HEK293 (cell line): Measurements from ENCODE around the gene NME5.

Experiments used
- FEZF1 ChIP-seq: fragments of 450-650 bp; formaldehyde crosslinking; IDR thresholded peaks from 2 replicates; pipeline ENCODE4 v1.5.1; 2016; ENCODE audit warnings: missing biosample characterization, missing genetic modification characterization
- GFI1B ChIP-seq: fragments of 450-650 bp; formaldehyde crosslinking; IDR thresholded peaks from 2 replicates; pipeline ENCODE4 v1.5.1; 2016; ENCODE audit warnings: missing biosample characterization, missing genetic modification characterization
- HOXD13 ChIP-seq: sonication (generic); formaldehyde crosslinking; IDR thresholded peaks from 2 replicates; pipeline ENCODE4 v1.8.0; 2022; ENCODE audit warnings: missing genetic modification reagents, borderline replicate concordance
- KLF10 ChIP-seq: fragments of 450-650 bp; IDR thresholded peaks from 2 replicates; pipeline ENCODE4 v1.5.1; 2018; ENCODE audit warnings: missing biosample characterization, mild to moderate bottlenecking, missing genetic modification characterization
- KLF8 ChIP-seq: fragments of 450-650 bp; formaldehyde crosslinking; IDR thresholded peaks from 2 replicates; pipeline ENCODE4 v1.5.1; 2016; ENCODE audit warnings: missing biosample characterization, missing genetic modification characterization
- SP7 ChIP-seq: fragments of 450-650 bp; formaldehyde crosslinking; IDR thresholded peaks from 2 replicates; pipeline ENCODE4 v1.5.1; 2016; ENCODE audit warnings: missing biosample characterization, missing genetic modification characterization
- TCF7L2 ChIP-seq: IDR thresholded peaks from 2 replicates; pipeline ENCODE4 v1.6.1; 2011; ENCODE audit warnings: low read depth, mild to moderate bottlenecking, inconsistent platforms, low read length, moderate library complexity, borderline replicate concordance
- TRIM28 ChIP-seq: IDR thresholded peaks from 2 replicates; pipeline ENCODE4 v1.6.1; 2011; ENCODE audit warnings: low read length, control low read depth, borderline replicate concordance
- ZBTB1 ChIP-seq: fragments of 450-650 bp; formaldehyde crosslinking; IDR thresholded peaks from 2 replicates; pipeline ENCODE4 v1.5.1; 2016; ENCODE audit warnings: missing biosample characterization, missing genetic modification characterization
- ZBTB17 ChIP-seq: fragments of 450-650 bp; formaldehyde crosslinking; IDR thresholded peaks from 2 replicates; pipeline ENCODE4 v1.5.1; 2016; ENCODE audit warnings: missing biosample characterization, missing genetic modification characterization
- ZNF221 ChIP-seq: fragments of 450-650 bp; formaldehyde crosslinking; IDR thresholded peaks from 2 replicates; pipeline ENCODE4 v1.5.1; 2017; ENCODE audit warnings: missing biosample characterization, missing genetic modification characterization, borderline replicate concordance
- ZNF292 ChIP-seq: fragments of 450-650 bp; formaldehyde crosslinking; IDR thresholded peaks from 2 replicates; pipeline ENCODE4 v1.5.1; 2016; ENCODE audit warnings: low read depth, missing biosample characterization, missing genetic modification characterization, borderline replicate concordance
- ZNF341 ChIP-seq: fragments of 450-650 bp; formaldehyde crosslinking; IDR thresholded peaks from 2 replicates; pipeline ENCODE4; 2016; ENCODE audit warnings: low read depth, missing biosample characterization, missing genetic modification characterization
- ZNF48 ChIP-seq: fragments of 450-650 bp; formaldehyde crosslinking; IDR thresholded peaks from 2 replicates; pipeline ENCODE4 v1.5.1; 2016; ENCODE audit warnings: missing biosample characterization, missing genetic modification characterization
- ZNF510 ChIP-seq: fragments of 450-650 bp; formaldehyde crosslinking; IDR thresholded peaks from 2 replicates; pipeline ENCODE4 v1.5.1; 2018; ENCODE audit warnings: mild to moderate bottlenecking, missing genetic modification characterization, missing biosample characterization; ENCODE audit not compliant: insufficient replicate concordance
- ZNF530 ChIP-seq: fragments of 450-650 bp; formaldehyde crosslinking; IDR thresholded peaks from 2 replicates; pipeline ENCODE4 v1.5.1; 2016; ENCODE audit warnings: low read depth, missing biosample characterization, missing genetic modification characterization
- ZNF585B ChIP-seq: fragments of 450-650 bp; formaldehyde crosslinking; IDR thresholded peaks from 2 replicates; pipeline ENCODE4 v1.5.1; 2016; ENCODE audit warnings: missing biosample characterization, missing genetic modification characterization
- ZNF658 ChIP-seq: fragments of 450-650 bp; formaldehyde crosslinking; IDR thresholded peaks from 2 replicates; pipeline ENCODE4; 2016; ENCODE audit warnings: missing biosample characterization, missing genetic modification characterization
- ZNF707 ChIP-seq: fragments of 450-650 bp; formaldehyde crosslinking; IDR thresholded peaks from 2 replicates; pipeline ENCODE4 v1.5.1; 2016; ENCODE audit warnings: missing biosample characterization, missing genetic modification characterization
- ZNF747 ChIP-seq: fragments of 450-650 bp; formaldehyde crosslinking; IDR thresholded peaks from 2 replicates; pipeline ENCODE4 v1.5.1; 2016; ENCODE audit warnings: missing biosample characterization, missing genetic modification characterization
- ZNF776 ChIP-seq: fragments of 450-650 bp; formaldehyde crosslinking; IDR thresholded peaks from 2 replicates; pipeline ENCODE4 v1.5.0; 2017; ENCODE audit warnings: missing biosample characterization, missing genetic modification characterization, borderline replicate concordance
- ZSCAN23 ChIP-seq: fragments of 450-650 bp; formaldehyde crosslinking; IDR thresholded peaks from 2 replicates; pipeline ENCODE4 v1.5.1; 2016; ENCODE audit warnings: missing biosample characterization, missing genetic modification characterization
- TF ChIP-seq, protein P1 (sequence below): fragments of 450-650 bp; formaldehyde crosslinking; conservative IDR thresholded peaks from 2 replicates; pipeline ENCODE4 v1.5.1; 2016; ENCODE audit warnings: low read depth, missing biosample characterization, missing genetic modification characterization
- TF ChIP-seq, protein P2 (sequence below): fragments of 450-650 bp; formaldehyde crosslinking; IDR thresholded peaks from 2 replicates; pipeline ENCODE4 v1.5.1; 2017; ENCODE audit warnings: missing biosample characterization, missing genetic modification characterization
- TF ChIP-seq, protein P3 (sequence below): fragments of 450-650 bp; formaldehyde crosslinking; IDR thresholded peaks from 2 replicates; pipeline ENCODE4 v1.5.1; 2017; ENCODE audit warnings: missing biosample characterization, missing genetic modification characterization
- TF ChIP-seq, protein P4 (sequence below): fragments of 450-650 bp; formaldehyde crosslinking; IDR thresholded peaks from 2 replicates; pipeline ENCODE4 v1.5.1; 2016; ENCODE audit warnings: missing biosample characterization, missing genetic modification characterization
- TF ChIP-seq, protein P5 (sequence below): fragments of 450-650 bp; formaldehyde crosslinking; IDR thresholded peaks from 2 replicates; pipeline ENCODE4 v1.5.1; 2016; ENCODE audit warnings: missing biosample characterization, missing genetic modification characterization, borderline replicate concordance
- TF ChIP-seq, protein P6 (sequence below): sonication (generic); formaldehyde crosslinking; IDR thresholded peaks from 2 replicates; pipeline ENCODE4 v1.8.1; 2022; ENCODE audit warnings: mild to moderate bottlenecking, moderate library complexity, missing genetic modification reagents

Gene NME5

DNA sequence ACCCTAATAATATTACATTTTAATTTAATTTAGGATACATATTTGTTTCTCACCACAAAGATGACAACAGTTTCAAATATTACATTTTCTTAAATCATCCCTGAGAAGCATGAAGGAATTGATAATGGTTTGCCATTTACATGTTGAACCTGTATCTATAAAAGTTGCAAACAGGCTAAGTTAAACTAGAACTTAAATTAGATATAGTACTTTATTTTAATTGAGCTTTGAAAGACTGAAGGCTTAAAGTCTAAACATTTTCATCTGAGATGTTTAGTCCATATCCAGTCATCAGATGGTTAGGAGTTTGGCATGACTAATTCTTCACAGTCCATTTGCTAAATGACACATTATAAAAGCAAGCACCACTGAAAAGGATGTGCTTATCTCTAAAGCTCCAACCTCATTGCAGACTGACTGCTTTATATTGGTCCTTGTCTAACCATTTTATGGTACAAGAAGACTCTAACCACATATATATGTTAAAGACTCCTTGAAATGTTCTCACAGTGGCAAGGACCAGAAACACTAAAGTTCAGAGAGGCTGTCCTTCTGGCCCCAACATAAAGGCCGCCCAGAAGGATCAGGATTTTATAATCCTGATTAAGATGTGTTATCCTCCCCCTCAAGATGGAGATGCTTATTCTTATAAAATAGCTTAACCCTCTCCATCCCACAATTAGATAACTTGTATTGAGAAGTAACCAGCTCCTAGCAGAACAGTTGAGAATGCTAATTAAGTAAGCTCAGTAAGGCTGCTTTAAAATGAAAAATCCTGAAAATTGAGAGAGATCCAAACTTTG, 29.6 kb downstream of the NME5 start (continued):
- TF ChIP-seq, protein P1, sequence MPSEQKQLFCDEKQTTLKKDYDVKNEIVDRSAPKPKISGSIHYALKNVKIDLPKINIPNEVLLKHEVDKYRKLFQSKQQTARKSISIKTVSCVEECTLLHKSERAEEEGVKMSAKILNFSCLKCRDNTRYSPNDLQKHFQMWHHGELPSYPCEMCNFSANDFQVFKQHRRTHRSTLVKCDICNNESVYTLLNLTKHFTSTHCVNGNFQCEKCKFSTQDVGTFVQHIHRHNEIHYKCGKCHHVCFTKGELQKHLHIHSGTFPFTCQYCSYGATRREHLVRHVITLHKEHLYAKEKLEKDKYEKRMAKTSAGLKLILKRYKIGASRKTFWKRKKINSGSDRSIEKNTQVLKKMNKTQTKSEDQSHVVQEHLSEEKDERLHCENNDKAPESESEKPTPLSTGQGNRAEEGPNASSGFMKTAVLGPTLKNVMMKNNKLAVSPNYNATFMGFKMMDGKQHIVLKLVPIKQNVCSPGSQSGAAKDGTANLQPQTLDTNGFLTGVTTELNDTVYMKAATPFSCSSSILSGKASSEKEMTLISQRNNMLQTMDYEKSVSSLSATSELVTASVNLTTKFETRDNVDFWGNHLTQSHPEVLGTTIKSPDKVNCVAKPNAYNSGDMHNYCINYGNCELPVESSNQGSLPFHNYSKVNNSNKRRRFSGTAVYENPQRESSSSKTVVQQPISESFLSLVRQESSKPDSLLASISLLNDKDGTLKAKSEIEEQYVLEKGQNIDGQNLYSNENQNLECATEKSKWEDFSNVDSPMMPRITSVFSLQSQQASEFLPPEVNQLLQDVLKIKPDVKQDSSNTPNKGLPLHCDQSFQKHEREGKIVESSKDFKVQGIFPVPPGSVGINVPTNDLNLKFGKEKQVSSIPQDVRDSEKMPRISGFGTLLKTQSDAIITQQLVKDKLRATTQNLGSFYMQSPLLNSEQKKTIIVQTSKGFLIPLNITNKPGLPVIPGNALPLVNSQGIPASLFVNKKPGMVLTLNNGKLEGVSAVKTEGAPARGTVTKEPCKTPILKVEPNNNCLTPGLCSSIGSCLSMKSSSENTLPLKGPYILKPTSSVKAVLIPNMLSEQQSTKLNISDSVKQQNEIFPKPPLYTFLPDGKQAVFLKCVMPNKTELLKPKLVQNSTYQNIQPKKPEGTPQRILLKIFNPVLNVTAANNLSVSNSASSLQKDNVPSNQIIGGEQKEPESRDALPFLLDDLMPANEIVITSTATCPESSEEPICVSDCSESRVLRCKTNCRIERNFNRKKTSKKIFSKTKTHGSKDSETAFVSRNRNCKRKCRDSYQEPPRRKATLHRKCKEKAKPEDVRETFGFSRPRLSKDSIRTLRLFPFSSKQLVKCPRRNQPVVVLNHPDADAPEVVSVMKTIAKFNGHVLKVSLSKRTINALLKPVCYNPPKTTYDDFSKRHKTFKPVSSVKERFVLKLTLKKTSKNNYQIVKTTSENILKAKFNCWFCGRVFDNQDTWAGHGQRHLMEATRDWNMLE (tag by site-specific recombination): no peak
- TF ChIP-seq KLF10 (tag by site-specific recombination) (peak; percentile 27; the same call in 1 of the 2 replicates), ZNF48 (no peak), GFI1B (tag by site-specific recombination) (no peak), ZNF510 (tag by site-specific recombination) (no peak), ZNF658 (tag by site-specific recombination) (no peak), SP7 (tag by site-specific recombination) (peak; percentile 94), ZSCAN23 (tag by site-specific recombination) (0 out of 2 replicates have a peak, but pooled peaks have one; percentile 68), FEZF1 (tag by site-specific recombination) (peak; percentile 84), ZNF292 (tag by site-specific recombination) (no peak), TRIM28 (peak; percentile 96; the same call in 1 of the 2 replicates), ZNF530 (tag by site-specific recombination) (no peak), ZNF341 (tag by site-specific recombination) (no peak), ZNF585B (no peak), ZNF707 (tag by site-specific recombination) (no peak), ZNF221 (no peak), ZNF747 (no peak), HOXD13 (CRISPR knock-in tag) (0 out of 2 replicates have a peak, but pooled peaks have one; percentile 26), ZBTB17 (tag by site-specific recombination) (peak; percentile 17; the same call in 1 of the 2 replicates), ZBTB1 (tag by site-specific recombination) (no peak), KLF8 (tag by site-specific recombination) (peak; percentile 70), TCF7L2 (peak; percentile 64; the same call in 1 of the 2 replicates), ZNF776 (no peak)
- TF ChIP-seq, protein P2, sequence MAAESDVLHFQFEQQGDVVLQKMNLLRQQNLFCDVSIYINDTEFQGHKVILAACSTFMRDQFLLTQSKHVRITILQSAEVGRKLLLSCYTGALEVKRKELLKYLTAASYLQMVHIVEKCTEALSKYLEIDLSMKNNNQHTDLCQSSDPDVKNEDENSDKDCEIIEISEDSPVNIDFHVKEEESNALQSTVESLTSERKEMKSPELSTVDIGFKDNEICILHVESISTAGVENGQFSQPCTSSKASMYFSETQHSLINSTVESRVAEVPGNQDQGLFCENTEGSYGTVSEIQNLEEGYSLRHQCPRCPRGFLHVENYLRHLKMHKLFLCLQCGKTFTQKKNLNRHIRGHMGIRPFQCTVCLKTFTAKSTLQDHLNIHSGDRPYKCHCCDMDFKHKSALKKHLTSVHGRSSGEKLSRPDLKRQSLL (tag by site-specific recombination): no peak
- TF ChIP-seq, protein P3, sequence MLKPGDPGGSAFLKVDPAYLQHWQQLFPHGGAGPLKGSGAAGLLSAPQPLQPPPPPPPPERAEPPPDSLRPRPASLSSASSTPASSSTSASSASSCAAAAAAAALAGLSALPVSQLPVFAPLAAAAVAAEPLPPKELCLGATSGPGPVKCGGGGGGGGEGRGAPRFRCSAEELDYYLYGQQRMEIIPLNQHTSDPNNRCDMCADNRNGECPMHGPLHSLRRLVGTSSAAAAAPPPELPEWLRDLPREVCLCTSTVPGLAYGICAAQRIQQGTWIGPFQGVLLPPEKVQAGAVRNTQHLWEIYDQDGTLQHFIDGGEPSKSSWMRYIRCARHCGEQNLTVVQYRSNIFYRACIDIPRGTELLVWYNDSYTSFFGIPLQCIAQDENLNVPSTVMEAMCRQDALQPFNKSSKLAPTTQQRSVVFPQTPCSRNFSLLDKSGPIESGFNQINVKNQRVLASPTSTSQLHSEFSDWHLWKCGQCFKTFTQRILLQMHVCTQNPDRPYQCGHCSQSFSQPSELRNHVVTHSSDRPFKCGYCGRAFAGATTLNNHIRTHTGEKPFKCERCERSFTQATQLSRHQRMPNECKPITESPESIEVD (tag by site-specific recombination): peak; percentile 86
- TF ChIP-seq, protein P4, sequence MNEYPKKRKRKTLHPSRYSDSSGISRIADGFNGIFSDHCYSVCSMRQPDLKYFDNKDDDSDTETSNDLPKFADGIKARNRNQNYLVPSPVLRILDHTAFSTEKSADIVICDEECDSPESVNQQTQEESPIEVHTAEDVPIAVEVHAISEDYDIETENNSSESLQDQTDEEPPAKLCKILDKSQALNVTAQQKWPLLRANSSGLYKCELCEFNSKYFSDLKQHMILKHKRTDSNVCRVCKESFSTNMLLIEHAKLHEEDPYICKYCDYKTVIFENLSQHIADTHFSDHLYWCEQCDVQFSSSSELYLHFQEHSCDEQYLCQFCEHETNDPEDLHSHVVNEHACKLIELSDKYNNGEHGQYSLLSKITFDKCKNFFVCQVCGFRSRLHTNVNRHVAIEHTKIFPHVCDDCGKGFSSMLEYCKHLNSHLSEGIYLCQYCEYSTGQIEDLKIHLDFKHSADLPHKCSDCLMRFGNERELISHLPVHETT (tag by site-specific recombination): peak; percentile 57; the same call in 1 of the 2 replicates
- TF ChIP-seq, protein P5, sequence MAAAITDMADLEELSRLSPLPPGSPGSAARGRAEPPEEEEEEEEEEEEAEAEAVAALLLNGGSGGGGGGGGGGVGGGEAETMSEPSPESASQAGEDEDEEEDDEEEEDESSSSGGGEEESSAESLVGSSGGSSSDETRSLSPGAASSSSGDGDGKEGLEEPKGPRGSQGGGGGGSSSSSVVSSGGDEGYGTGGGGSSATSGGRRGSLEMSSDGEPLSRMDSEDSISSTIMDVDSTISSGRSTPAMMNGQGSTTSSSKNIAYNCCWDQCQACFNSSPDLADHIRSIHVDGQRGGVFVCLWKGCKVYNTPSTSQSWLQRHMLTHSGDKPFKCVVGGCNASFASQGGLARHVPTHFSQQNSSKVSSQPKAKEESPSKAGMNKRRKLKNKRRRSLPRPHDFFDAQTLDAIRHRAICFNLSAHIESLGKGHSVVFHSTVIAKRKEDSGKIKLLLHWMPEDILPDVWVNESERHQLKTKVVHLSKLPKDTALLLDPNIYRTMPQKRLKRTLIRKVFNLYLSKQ (tag by site-specific recombination): no peak
- TF ChIP-seq, protein P6, sequence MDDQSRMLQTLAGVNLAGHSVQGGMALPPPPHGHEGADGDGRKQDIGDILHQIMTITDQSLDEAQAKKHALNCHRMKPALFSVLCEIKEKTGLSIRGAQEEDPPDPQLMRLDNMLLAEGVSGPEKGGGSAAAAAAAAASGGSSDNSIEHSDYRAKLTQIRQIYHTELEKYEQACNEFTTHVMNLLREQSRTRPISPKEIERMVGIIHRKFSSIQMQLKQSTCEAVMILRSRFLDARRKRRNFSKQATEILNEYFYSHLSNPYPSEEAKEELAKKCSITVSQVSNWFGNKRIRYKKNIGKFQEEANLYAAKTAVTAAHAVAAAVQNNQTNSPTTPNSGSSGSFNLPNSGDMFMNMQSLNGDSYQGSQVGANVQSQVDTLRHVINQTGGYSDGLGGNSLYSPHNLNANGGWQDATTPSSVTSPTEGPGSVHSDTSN (CRISPR knock-in tag): no peak
